ENCODE results near the gene C1orf74.

The C1orf74 gene

GRCh38 chr1:209784265-209785169, at the start of gene C1orf74:
TSS of gene C1orf74 (minus strand) at chr1:209784559. CDS start at chr1:209783634, 925 bp downstream.
- peak within 1 kb of the TSS; percentile 72 for H3K27ac ChIP-seq
- DNase-seq (ENCODE audit: low read depth, low spot score): no peak

DNA sequence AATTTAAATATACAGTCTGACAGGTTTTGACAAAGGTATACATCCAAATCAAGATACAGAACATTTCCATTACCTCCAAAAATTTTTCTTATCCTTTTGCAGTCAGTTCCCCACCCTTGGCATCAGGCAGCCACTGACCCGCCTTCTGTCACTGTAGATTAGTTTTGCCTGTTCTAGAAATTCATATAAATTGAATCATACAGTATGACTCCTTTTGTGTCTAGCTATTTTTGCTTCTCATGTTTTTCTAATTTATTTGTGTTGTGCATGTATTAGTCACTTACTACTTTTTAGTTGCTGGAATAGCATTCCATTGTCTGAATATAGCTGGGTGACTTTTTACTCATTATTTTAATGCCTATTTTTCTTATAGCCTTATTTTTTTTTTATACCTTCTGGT, 47.3 kb upstream of the C1orf74 start:
- H3K27ac ChIP-seq: peak overlapping the region; percentile 99

DNA sequence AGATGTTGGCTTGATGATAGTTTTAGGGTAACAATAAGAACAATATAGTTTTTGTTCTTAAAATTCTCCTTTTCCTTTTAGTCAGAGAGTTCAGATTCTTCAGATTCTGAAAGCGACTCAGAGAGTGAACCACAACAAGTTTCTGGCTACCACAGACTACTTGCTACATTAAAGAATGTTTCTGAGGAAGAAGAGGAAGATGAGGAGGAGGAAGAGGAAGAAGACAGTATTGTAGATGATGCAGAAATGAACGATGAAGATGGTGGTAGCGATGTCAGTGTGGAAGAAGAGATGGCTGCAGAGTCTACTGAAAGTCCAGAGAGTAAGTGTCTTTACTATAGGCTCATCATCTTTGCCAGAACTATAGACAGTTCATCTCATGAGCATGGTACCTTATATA, 46.4 kb upstream of the C1orf74 start:
- peak overlapping the region; percentile 99 for H3K27ac ChIP-seq
- DNase-seq (ENCODE audit: low read depth, low spot score): no peak

More for the DNA sequence above, 47.3 kb upstream of the C1orf74 start:
- no peak for DNase-seq (ENCODE audit: low read depth, low spot score)

DNA sequence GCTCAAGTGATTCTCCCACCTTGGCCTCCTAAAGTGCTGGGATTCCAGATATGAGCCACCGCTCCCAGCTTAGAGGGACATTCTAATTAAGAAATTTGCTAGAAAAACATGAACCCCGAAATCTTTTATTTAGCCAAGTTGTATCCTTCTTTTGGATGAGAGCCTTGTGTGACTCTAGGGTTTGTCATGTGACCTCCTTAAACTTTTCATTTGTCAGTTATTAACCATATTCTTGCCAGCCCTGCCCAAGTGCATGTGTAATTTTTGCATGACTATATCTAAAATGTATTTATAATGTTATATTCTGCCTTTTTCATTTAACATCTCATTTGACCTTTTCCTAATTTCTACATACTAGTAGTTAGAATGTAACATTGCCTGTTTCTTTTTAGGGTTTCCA, 45.4 kb upstream of the C1orf74 start:
- H3K27ac ChIP-seq: peak overlapping the region; percentile 99
- no peak for DNase-seq (ENCODE audit: low read depth, low spot score)

DNA sequence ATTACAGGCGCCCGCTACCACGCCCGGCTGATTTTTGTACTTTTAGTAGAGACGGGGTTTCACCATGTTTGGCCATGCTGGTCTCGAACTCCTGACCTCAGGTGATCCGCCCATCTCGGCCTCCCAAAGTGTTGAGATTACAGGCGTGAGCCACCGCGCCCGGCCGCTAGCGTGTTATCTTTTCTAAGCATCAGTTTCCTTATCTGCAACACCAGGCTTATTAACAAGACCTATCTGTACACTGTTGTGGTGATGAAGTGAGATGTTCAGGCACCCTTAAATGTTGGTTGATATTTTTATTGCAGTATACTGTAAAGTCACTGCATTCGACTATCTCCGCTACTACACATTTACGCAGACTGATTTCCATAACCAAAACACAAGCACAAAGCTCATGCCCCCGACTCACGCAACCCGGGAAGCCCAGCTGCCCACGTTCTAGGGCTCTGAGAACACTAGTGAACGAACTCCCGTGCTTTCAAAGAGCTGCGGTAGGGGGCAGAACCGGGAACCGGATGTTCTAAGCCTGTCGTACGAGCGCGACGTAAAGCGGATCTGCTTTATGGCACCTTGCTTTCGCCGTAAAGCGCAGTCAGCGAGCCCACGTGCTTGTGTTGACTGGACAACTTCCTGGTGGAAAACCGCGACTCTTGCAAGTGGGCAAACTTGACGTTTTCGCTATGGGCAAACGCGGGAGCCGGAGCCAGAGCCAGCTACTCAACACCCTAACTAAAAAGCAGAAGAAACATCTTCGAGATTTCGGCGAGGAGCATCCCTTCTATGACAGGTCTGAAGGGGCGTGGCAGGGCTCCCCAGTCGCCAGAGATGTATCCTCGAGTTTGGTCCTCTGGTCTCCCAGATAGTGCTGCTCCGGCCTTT, 43.3 kb upstream of the C1orf74 start, which contains the start of gene UTP25:
Gene UTP25 (plus strand): TSS at position 589 of the 879 bp plus-strand sequence. CDS start 92 bp downstream, at position 681.
- peak within 1 kb of the TSS; percentile 99 for H3K27ac ChIP-seq
- no peak for DNase-seq (ENCODE audit: low read depth, low spot score)

DNA sequence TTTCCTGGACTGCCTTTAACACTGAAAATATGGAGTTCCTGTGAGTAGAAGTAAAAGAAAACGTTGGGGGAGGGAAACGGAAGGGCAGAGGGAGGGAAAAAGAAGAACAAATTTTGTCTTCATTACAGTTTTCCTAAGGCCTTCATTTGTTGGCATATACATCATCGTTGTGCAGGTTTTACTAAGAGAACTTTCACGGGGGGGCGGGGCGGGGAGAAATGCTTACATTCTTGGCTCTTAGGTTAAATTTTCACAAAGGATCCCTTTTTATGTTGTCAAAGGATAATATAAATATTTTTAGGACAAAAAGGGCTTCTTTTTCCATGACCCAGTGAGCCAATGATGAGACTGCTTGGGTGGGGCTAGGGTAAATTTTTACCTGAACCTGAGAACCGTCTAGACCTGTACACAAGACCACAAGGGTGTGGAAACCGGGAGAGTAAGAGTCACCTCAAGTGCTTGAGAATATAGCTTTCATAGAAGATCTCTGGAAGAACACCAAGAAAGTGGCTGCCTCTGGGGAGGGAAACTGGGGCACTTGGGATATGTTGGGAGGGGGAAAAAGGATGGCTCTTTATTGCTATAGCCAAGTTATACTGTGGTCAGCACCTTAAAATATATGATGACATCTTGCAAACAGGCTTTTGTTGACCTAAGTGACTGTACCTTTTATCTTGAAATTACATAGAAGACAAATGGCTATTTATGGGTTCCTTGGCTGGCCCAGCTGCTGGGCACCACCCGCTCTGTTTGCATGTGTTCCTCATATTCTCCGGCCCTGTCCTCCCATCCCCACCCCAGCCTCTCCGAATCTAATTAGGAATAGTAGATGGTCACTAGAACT, 41.5 kb upstream of the C1orf74 start:
- peak; percentile 99 for DNase-seq (ENCODE audit: low read depth, low spot score)
- H3K27ac ChIP-seq: peak overlapping the region; percentile 99

GRCh38 chr1:209823143-209824041, 39.0 kb upstream of the C1orf74 start:
- DNase-seq (ENCODE audit: low read depth, low spot score): peak; percentile 95
- H3K27ac ChIP-seq: peak overlapping the region; percentile 99

- DNase-seq (ENCODE audit: low read depth, low spot score): no peak
- H3K27ac ChIP-seq: peak overlapping the region; percentile 99
Observed at GRCh38 chr1:209822706-209823105, 38.3 kb upstream of the C1orf74 start.

GRCh38 chr1:209820986-209821385, 36.6 kb upstream of the C1orf74 start:
- DNase-seq (ENCODE audit: low read depth, low spot score): no peak
- peak overlapping the region; percentile 99 for H3K27ac ChIP-seq

- H3K27ac ChIP-seq: no peak overlapping the region
- DNase-seq (ENCODE audit: low read depth, low spot score): no peak
Observed at GRCh38 chr1:209819058-209819457, 34.7 kb upstream of the C1orf74 start.

DNA sequence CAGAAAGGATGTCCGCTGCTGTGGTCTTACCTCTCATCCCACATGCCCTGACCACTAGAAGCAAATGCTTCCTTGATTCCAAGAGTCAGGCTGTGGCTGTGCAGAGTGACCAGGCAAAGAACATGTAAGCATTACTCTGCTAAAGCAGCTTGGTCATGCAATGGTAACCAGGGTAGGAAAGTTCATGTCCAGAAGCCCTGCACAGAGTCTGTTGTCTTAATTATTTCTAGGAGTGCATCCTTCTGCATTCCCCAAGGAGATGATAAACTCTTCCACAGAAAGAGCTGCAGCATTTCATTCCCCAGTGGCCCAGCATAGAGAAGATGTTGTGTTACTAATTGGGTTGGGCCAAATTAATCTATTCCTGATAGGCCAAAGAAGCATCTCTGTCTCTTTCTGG, 33.3 kb upstream of the C1orf74 start:
- DNase-seq (ENCODE audit: low read depth, low spot score): no peak
- peak overlapping the region; percentile 100 for H3K27ac ChIP-seq

GRCh38 chr1:209816923-209817322, 32.6 kb upstream of the C1orf74 start:
- no peak for DNase-seq (ENCODE audit: low read depth, low spot score)
- H3K27ac ChIP-seq: peak overlapping the region; percentile 100

DNA sequence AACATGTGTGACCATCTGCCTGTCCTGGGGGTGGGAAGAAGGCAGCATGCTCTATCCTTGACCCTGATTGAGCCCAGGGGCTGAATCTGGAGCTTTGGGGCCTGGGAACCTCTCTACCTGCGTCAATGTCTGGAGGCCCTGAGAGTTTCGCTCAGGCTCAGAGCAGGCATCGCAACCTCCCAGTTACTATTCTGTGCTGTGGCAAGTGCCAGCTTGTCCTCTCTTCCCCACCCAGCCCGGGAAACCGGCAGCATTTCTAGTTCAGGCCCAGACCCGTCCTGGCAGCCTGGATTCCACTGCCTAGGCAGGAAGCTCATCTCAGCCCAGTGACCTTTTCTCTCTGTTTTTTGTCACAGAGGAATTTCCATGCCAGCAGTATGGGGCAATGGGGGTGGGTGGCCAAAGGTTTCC, 31.6 kb upstream of the C1orf74 start:
- peak; percentile 100 for DNase-seq (ENCODE audit: low read depth, low spot score)
- peak overlapping the region; percentile 100 for H3K27ac ChIP-seq

GRCh38 chr1:209815490-209815889, 31.1 kb upstream of the C1orf74 start:
- H3K27ac ChIP-seq: peak overlapping the region; percentile 100
- DNase-seq (ENCODE audit: low read depth, low spot score): no peak

DNA sequence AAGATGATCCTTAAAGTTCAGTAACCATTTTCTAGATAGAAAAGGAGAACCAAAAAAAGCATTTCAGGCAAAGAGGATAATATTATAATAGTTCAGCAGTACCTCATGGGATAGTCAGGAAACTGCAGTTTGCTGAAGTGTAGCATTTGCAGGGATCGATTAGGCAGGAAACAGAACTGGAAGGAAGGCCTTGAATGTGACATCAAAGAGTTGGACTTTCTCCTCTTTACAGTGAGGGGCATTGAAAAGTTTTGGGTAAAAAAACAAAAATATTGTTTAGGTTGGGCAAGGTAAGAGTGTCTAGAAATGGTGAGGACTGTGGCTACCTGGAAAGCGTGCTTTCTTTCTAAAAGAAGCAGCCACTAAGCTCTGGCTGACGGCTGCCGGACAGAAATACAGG, 29.5 kb upstream of the C1orf74 start:
- H3K27ac ChIP-seq: peak overlapping the region; percentile 100
- DNase-seq (ENCODE audit: low read depth, low spot score): no peak

DNA sequence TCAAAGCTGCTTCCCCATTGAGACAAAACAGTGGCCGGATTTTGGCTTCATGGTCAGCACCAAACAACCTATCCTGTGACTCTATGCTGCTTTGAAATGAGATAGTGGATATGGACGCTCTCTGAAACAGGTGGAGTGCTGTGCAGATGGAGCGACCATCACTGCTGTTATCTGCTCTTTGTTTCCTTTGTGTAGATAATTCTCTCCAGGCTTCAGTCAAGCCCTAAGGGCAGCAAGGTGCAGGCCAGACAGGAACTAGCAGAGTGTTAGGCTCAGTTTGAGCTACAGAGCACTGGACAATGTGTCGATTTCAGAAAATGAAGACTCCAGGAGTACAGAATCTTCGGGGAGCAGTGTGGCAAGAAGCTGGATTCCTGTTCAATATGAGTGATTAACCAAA, 26.4 kb upstream of the C1orf74 start:
- H3K27ac ChIP-seq: peak overlapping the region; percentile 95
- DNase-seq (ENCODE audit: low read depth, low spot score): no peak

DNA sequence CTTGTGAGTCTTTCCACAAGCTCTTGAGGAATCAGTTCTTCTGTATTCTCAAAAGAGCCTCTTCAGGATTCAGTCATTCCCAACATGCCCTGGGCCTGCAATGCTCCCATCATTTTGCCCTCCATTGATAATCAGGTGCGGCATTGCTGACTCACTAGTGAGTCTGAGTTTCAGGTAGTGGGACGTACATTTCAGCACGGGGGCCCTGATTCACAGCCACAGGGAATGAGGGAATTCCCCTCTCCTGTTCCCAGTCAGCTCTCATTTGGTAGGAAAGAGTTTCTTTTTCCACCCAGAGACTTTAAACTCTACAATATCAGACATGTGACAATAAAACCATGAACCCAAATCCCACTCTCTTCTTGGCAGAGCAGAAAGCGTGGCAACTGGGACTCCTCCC, 25.3 kb upstream of the C1orf74 start:
- DNase-seq (ENCODE audit: low read depth, low spot score): peak; percentile 96

GRCh38 chr1:209808059-209808581, 23.8 kb upstream of the C1orf74 start:
- peak overlapping the region; percentile 95 for H3K27ac ChIP-seq
- DNase-seq (ENCODE audit: low read depth, low spot score): peak; percentile 98

More for the DNA sequence above, 25.3 kb upstream of the C1orf74 start:
- H3K27ac ChIP-seq: peak overlapping the region; percentile 95

DNA sequence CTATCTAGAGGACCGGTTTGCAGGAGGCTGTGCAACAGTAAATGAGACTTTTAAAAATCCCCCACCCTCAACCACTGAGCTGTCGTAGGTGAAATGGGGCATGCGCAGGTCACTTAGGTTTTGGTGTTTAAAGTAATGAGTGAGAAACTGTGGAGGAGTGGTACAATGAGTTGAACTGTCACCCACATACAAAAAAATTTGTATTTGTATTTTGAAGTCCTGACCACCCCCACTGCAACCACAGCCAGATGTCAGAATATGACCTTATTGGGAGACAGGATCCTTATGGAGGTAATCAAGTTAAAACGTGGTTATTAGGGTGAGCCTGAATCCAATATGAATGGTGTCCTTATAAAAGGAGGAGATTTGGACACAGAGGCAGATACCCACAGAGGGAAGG, 23.1 kb upstream of the C1orf74 start:
- H3K27ac ChIP-seq: peak overlapping the region; percentile 95
- no peak for DNase-seq (ENCODE audit: low read depth, low spot score)
